ENCODE measurements around the gene GPX2. TPM values are rescaled to one million over a fixed set of nuclear protein-coding genes. Genes with fewer than 3 reads are reported as not detected.
A peak's percentile ranks its signal among the peaks of the same experiment; 100 is the strongest.

Gene GPX2
- total and polyA plus RNA-seq, 2 of the 4 experiments (the other 2 are of a cell fraction): not detected

DNA sequence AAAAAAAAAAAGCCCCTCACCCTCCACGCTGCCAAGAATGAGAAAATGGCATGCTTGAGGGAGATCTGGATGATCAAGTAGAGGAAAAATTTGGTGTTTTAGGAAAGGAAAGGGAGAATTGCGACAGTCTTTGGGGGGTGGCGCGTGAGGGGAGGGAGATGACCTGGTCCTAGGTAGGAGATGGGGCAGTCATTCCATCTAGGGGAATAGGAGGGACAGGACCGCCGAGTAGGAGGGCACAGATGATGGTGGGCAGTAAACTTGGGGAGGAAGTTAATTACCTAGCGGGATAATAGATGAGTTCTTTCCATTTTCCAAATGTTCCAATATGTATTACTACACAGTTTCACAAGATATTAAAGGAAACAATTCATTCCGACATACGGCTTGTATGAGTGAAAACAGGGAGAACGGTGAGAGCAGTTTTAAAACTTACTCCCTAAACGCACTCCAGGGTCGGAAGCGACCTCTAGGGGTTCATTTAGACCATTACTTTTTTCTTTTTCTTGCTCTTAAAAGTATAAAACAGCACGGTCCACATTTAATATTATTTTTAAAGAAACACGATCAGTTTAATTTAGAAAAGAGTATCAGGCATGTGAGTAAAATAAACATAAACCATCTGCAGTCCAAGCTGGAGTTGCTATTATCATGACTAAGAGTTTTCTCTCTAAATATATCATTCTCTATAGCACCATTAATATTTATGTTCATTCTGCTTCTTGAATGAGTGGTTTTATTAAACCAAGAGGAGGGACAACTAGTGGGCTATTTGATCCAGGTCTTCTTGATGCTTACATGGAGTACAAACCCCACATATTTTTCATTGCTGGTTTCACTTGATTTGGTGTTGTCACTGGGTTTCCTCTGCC is 41.1 kb upstream of the GPX2 start:
- no peaks in the 10 kb centered on the region for H3K9me1 ChIP-seq (ENCODE audit: insufficient read depth, low read length)
- H4K5ac ChIP-seq (ENCODE audit: low read depth, low read length): no peak overlapping the region
- H4K20me1 ChIP-seq (ENCODE audit: insufficient read depth, low read length): no peaks in the 10 kb centered on the region
- WGBS, 2 experiments (ENCODE audit: extremely low coverage in 2 of 2, insufficient read length in 1 of 2): 0% methylated on average over 3 of the region's 15 CpGs; no CpG with 5 or more reads in 1 of the 2 experiments
- H3K4me3 ChIP-seq (ENCODE audit: insufficient read depth, low read depth, low read length): no peak overlapping the region
- H3K4me2 ChIP-seq (ENCODE audit: low read depth, low read length): peak overlapping the region; percentile 87
- H3K4me1 ChIP-seq (ENCODE audit: control insufficient read depth, insufficient read depth, low read length): peaks cover 3% of the 10 kb centered on the region; the same call in 1 of the 2 replicates
- no peak overlapping the region for H3K9ac ChIP-seq (ENCODE audit: low read depth, low read length)
- H2AFZ ChIP-seq (replicated peaks; ENCODE audit: low read length, poor library complexity): peak overlapping the region; percentile 91
- peak; percentile 74 for DNase-seq
- no peak overlapping the region for H3K27ac ChIP-seq (ENCODE audit: insufficient read depth, low read length)
- peak overlapping the region in 1 of 2 experiments; percentile 21; a peak in 1 of 4 replicates for H4K8ac ChIP-seq (ENCODE audit: low read depth in 2 of 2, low read length in 2 of 2)
- 0 out of 2 replicates have a peak overlapping the region, but pooled peaks have one; percentile 20 for H3K14ac ChIP-seq (replicated peaks; ENCODE audit: low read depth, low read length)
- H2AK9ac ChIP-seq (replicated peaks; ENCODE audit: low read depth, low read length, poor library complexity): peak overlapping the region; percentile 74
- ChIA-PET POLR2A (ENCODE audit: unreplicated experiment) (no interaction called here), CTCF (interaction anchor here (0.7 kb wide), 1 partner anchor 32 kb away, joined by 3 read pairs; no protein-coding TSS in a partner anchor)
- no TSS peak for BruUV-seq (replicated peaks)
- peak overlapping the region; percentile 64; the same call in 1 of the 2 replicates for H3K23ac ChIP-seq (ENCODE audit: low read depth, low read length)
- H2BK120ac ChIP-seq (ENCODE audit: low read depth, low read length): no peak overlapping the region
- no peaks in the 10 kb centered on the region for H3K9me3 ChIP-seq (ENCODE audit: control insufficient read depth, insufficient read depth, low read length)
- no peak overlapping the region for H3K18ac ChIP-seq (ENCODE audit: low read depth, low read length)
- ATAC-seq (ENCODE audit: low read depth): no peak
- in situ Hi-C loops (cut with MboI; ENCODE audit: low sequenced_read_pairs): no loop called here
- H3K27me3 ChIP-seq (ENCODE audit: control insufficient read depth, insufficient read depth, low read length): peaks cover 5% of the 10 kb centered on the region
- no peak overlapping the region for H3K4ac ChIP-seq (ENCODE audit: low read depth, low read length)
- no peak overlapping the region for H4K91ac ChIP-seq (ENCODE audit: insufficient read depth, low read depth, low read length)
- peaks cover 13 to 15% of the 10 kb centered on the region in 2 experiments for H3K79me1 ChIP-seq (ENCODE audit: low read depth in 1 of 2, low read length in 2 of 2)
- H2BK20ac ChIP-seq (ENCODE audit: low read depth, low read length): no peak overlapping the region
- H3K56ac ChIP-seq (ENCODE audit: extremely low read depth, insufficient read depth, low read length): no peak overlapping the region
- intact Hi-C loops (cut with micrococcal nuclease): loop anchor here (5.0 kb wide), 1 partner anchor 71 kb away; the partner anchor contains the start of gene CHURC1
- no peaks in the 10 kb centered on the region for H3K36me3 ChIP-seq (ENCODE audit: control insufficient read depth, insufficient read depth, low read length)
- H2AK5ac ChIP-seq (ENCODE audit: low read depth, low read length): no peak overlapping the region
- H2BK15ac ChIP-seq (ENCODE audit: low read depth, low read length): no peak overlapping the region
- dilution Hi-C loops (cut with HindIII; ENCODE audit: low sequenced_read_pairs, unreplicated experiment): no loop called here
- TF ChIP-seq, protein P1, sequence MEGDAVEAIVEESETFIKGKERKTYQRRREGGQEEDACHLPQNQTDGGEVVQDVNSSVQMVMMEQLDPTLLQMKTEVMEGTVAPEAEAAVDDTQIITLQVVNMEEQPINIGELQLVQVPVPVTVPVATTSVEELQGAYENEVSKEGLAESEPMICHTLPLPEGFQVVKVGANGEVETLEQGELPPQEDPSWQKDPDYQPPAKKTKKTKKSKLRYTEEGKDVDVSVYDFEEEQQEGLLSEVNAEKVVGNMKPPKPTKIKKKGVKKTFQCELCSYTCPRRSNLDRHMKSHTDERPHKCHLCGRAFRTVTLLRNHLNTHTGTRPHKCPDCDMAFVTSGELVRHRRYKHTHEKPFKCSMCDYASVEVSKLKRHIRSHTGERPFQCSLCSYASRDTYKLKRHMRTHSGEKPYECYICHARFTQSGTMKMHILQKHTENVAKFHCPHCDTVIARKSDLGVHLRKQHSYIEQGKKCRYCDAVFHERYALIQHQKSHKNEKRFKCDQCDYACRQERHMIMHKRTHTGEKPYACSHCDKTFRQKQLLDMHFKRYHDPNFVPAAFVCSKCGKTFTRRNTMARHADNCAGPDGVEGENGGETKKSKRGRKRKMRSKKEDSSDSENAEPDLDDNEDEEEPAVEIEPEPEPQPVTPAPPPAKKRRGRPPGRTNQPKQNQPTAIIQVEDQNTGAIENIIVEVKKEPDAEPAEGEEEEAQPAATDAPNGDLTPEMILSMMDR (conservative IDR thresholded peaks at IDR 0.05; ENCODE audit: low read depth, low read length): peak; percentile 80
- TF ChIP-seq MAZ (IDR thresholded peaks at IDR 0.05; ENCODE audit: borderline replicate concordance, low read depth, low read length) (no peak), SMC3 (IDR thresholded peaks at IDR 0.05; ENCODE audit: low read depth, low read length) (peak; percentile 62), RAD21 (IDR thresholded peaks at IDR 0.05; ENCODE audit: low read length) (peak; percentile 76)
- H2BK5ac ChIP-seq (ENCODE audit: low read depth, low read length, poor library complexity, severe bottlenecking): no peak overlapping the region
